Measurements from ENCODE around the gene STC2.

- TF ChIP-seq EZH2 (IDR thresholded peaks at IDR 0.05; ENCODE audit: insufficient read depth, poor library complexity, severe bottlenecking) (no peak), EZH2phosphoT487 (IDR thresholded peaks at IDR 0.05; ENCODE audit: insufficient read depth, low read depth) (no peak)
These were observed 14.8 kb downstream of the STC2 start for GRCh38 chr5:173313351-173313801.
